HepG2 (cell line): ENCODE measurements around the gene SLC44A4. TPM values are rescaled to one million over a fixed set of nuclear protein-coding genes. Genes with fewer than 3 reads are reported as not detected.
"Not testable (repeated sequence)": the region's sequence is repeated elsewhere in the genome, so short reads cannot be mapped to it uniquely, and the experiment has no call there.

Experiments used
- ATAC-seq: fragments of 200-7000 bp; cut with Tn5 transposase; 3 replicates; pipeline ENCODE4 v1.9.1; 2020; ENCODE audit warnings: mild to moderate bottlenecking, moderate library complexity
- BruUV-seq: library from RNA; stranded (reverse); fragments of 400-500 nt; replicated peaks from 2 replicates; lab custom pipeline; 2021; lab: Mats Ljungman, UMichigan
- CTCF ChIA-PET: fragments of 300-600 bp; formaldehyde crosslinking; extraction: SDS; loops from one replicate; lab custom pipeline; 2021; ENCODE audit warnings: low total read pairs, inconsistent platforms, low intra/inter-chr PET ratio; lab: Yijun Ruan, JAX
- POLR2A ChIA-PET: fragments of 350-600 bp; sonication (Branson Sonifier 250); formaldehyde crosslinking; loops from one replicate; lab custom pipeline; 2020; ENCODE audit warnings: antibody characterized with exemption, inconsistent platforms; lab: Yijun Ruan, JAX
- DNase-seq: peaks from one replicate; pipeline ENCODE4 v3.0.0-alpha.2; 2015; ENCODE audit warnings: low spot score
- FAIRE-seq: peaks from 3 replicates; lab custom pipeline; 2011; peaks lifted over from hg19 to GRCh38; lab: Jason Lieb, UNC
- H2AFZ ChIP-seq: one replicate; pipeline ENCODE4 v1.6.1; 2011; ENCODE audit warnings: low read length, inconsistent platforms
- H3K27ac ChIP-seq: fragments of 300-600 bp; 3 replicates; pipeline ENCODE4 v1.8.0; 2011; ENCODE audit warnings: mixed run types, mild to moderate bottlenecking, mixed read lengths, low read length, inconsistent platforms; ENCODE audit not compliant: insufficient read depth; ENCODE audit errors: extremely low read length
- H3K27me3 ChIP-seq, 2 experiments: fragments of 200-600 bp in 1 of 2; 2 replicates in 1 of 2; 3 replicates in 1 of 2; pipeline versions ENCODE4 v1.6.0 to v1.8.0; 2011; ENCODE audit warnings: low read length in 2 of 2, mild to moderate bottlenecking in 2 of 2, moderate library complexity in 2 of 2, inconsistent platforms in 1 of 2; ENCODE audit not compliant: insufficient read depth in 2 of 2, control insufficient read depth in 1 of 2
- H3K36me3 ChIP-seq, 2 experiments: fragments of 200-600 bp in 1 of 2; replicated peaks in 1 of 2; 2 replicates in 1 of 2; 3 replicates in 1 of 2; pipeline versions ENCODE4 v1.5.1 to v1.8.0; 2011; ENCODE audit warnings: low read length in 2 of 2, inconsistent platforms in 1 of 2; ENCODE audit not compliant: insufficient read depth in 2 of 2, control insufficient read depth in 1 of 2
- H3K4me1 ChIP-seq: 2 replicates; pipeline ENCODE4 v1.5.1; 2012; ENCODE audit warnings: low read length, inconsistent platforms; ENCODE audit not compliant: insufficient read depth
- H3K4me2 ChIP-seq: 2 replicates; pipeline ENCODE4 v1.6.0; 2011; ENCODE audit warnings: low read depth, low read length, inconsistent platforms
- H3K4me3 ChIP-seq, 3 experiments: fragments of 200-600 bp in 1 of 3; sonication (generic), shearing (Covaris generic) in 1 of 3; replicated peaks in 1 of 3; 2 replicates each; pipeline ENCODE4 v1.5.1; 2011 to 2016; ENCODE audit warnings: low read length in 3 of 3, inconsistent platforms in 2 of 3, low read depth in 2 of 3, mild to moderate bottlenecking in 2 of 3, control low read depth in 1 of 3, mixed read lengths in 1 of 3; ENCODE audit not compliant: insufficient read depth in 1 of 3
- H3K79me2 ChIP-seq: one replicate; pipeline ENCODE4 v1.6.1; 2011; ENCODE audit warnings: low read length, inconsistent platforms; ENCODE audit not compliant: insufficient read depth
- H3K9ac ChIP-seq: 2 replicates; pipeline ENCODE4 v1.6.0; 2011; ENCODE audit warnings: mild to moderate bottlenecking, low read depth, low read length, inconsistent platforms; ENCODE audit not compliant: insufficient read depth
- H3K9me3 ChIP-seq: 2 replicates; pipeline ENCODE4 v1.5.1; 2012; ENCODE audit warnings: mild to moderate bottlenecking, low read length
- H4K20me1 ChIP-seq: 2 replicates; pipeline ENCODE4 v1.6.0; 2011; ENCODE audit warnings: inconsistent platforms, mild to moderate bottlenecking, low read length, moderate library complexity; ENCODE audit not compliant: insufficient read depth
- CREM ChIP-seq, 2 experiments: sonication (generic) in 1 of 2; formaldehyde crosslinking in 1 of 2; IDR thresholded peaks; 2 replicates each; pipeline versions ENCODE4 v1.4.0 to v1.6.1; 2016 to 2020; ENCODE audit warnings: antibody characterized with exemption in 1 of 2, mild to moderate bottlenecking in 1 of 2, missing genetic modification reagents in 1 of 2
- KLF12 ChIP-seq: sonication (generic); formaldehyde crosslinking; IDR thresholded peaks from 2 replicates; pipeline ENCODE4 v1.4.0; 2020; ENCODE audit warnings: missing genetic modification reagents, borderline replicate concordance
- RBM22 ChIP-seq: fragments of 200-400 bp; formaldehyde crosslinking; optimal IDR thresholded peaks from 2 replicates; pipeline ENCODE3; 2017; ENCODE audit warnings: mild to moderate bottlenecking, low read length, moderate library complexity
- TBP ChIP-seq: sonication (generic); formaldehyde crosslinking; IDR thresholded peaks from 2 replicates; pipeline ENCODE4 v1.5.0; 2020; ENCODE audit warnings: missing genetic modification reagents
- ZNF354B ChIP-seq: sonication (generic); formaldehyde crosslinking; IDR thresholded peaks from 2 replicates; pipeline ENCODE4 v1.8.0; 2022; ENCODE audit warnings: mild to moderate bottlenecking, missing genetic modification reagents
- WGBS: methylation state at CpG from one replicate; pipeline ENCODE4 v1.1.6; 2017; ENCODE audit warnings: low lambda C conversion rate; 5-methylcytosine and 5-hydroxymethylcytosine counted together
- in situ Hi-C: cut with HindIII; loops from 2 replicates; pipeline ENCODE4 v1.10.0; 2017; ENCODE audit warnings: low pct_unique_long_range_greater_than_20kb; ENCODE audit not compliant: extremely low pct_ligation_motif_present
- intact Hi-C: fragments of 100-400 bp; cut with micrococcal nuclease; formaldehyde crosslinking; loops from one replicate; pipeline ENCODE4 v1.10.0; 2022; ENCODE audit not compliant: unreplicated experiment
- polyA plus RNA-seq, 8 experiments: library from polyadenylated mRNA; depleted of rRNA in 3 of 8; stranded (reverse) in 7 of 8; unstranded in 1 of 8; fragments of >200 nt; fragmentation: Illumina TruSeq in 4 of 8; extraction: Trizol in 4 of 8; gene quantifications; 2 replicates each; pipeline versions ENCODE4 v1.2.1 to v1.2.3, GENCODE V29; 2011 to 2016; ENCODE audit warnings: low read depth in 4 of 8, missing spikeins in 1 of 8, mixed read lengths in 1 of 8; ENCODE audit not compliant: insufficient read depth in 1 of 8
- total RNA-seq, 5 experiments: library from RNA; depleted of rRNA; stranded (reverse); fragments of >200 nt; fragmentation: Illumina TruSeq; extraction: Trizol; gene quantifications; 2 replicates each; pipeline ENCODE4 v1.2.3, GENCODE V29; 2016; ENCODE audit warnings: low read depth in 1 of 5
- TF ChIP-seq, protein P1 (sequence below): sonication (generic); formaldehyde crosslinking; IDR thresholded peaks from 2 replicates; pipeline ENCODE4 v1.5.0; 2020; ENCODE audit warnings: mild to moderate bottlenecking, missing genetic modification reagents, borderline replicate concordance
- TF ChIP-seq, protein P2 (sequence below): sonication (generic); formaldehyde crosslinking; IDR thresholded peaks from 2 replicates; pipeline ENCODE4 v1.4.0; 2020; ENCODE audit warnings: missing genetic modification reagents

Gene SLC44A4
- total and polyA plus RNA-seq, 2 of the 13 experiments (the other 11 are each of a cell fraction or from before 2014, with no cell fraction given) = 3.5 to 5.9 TPM

- TF ChIP-seq, protein P1, sequence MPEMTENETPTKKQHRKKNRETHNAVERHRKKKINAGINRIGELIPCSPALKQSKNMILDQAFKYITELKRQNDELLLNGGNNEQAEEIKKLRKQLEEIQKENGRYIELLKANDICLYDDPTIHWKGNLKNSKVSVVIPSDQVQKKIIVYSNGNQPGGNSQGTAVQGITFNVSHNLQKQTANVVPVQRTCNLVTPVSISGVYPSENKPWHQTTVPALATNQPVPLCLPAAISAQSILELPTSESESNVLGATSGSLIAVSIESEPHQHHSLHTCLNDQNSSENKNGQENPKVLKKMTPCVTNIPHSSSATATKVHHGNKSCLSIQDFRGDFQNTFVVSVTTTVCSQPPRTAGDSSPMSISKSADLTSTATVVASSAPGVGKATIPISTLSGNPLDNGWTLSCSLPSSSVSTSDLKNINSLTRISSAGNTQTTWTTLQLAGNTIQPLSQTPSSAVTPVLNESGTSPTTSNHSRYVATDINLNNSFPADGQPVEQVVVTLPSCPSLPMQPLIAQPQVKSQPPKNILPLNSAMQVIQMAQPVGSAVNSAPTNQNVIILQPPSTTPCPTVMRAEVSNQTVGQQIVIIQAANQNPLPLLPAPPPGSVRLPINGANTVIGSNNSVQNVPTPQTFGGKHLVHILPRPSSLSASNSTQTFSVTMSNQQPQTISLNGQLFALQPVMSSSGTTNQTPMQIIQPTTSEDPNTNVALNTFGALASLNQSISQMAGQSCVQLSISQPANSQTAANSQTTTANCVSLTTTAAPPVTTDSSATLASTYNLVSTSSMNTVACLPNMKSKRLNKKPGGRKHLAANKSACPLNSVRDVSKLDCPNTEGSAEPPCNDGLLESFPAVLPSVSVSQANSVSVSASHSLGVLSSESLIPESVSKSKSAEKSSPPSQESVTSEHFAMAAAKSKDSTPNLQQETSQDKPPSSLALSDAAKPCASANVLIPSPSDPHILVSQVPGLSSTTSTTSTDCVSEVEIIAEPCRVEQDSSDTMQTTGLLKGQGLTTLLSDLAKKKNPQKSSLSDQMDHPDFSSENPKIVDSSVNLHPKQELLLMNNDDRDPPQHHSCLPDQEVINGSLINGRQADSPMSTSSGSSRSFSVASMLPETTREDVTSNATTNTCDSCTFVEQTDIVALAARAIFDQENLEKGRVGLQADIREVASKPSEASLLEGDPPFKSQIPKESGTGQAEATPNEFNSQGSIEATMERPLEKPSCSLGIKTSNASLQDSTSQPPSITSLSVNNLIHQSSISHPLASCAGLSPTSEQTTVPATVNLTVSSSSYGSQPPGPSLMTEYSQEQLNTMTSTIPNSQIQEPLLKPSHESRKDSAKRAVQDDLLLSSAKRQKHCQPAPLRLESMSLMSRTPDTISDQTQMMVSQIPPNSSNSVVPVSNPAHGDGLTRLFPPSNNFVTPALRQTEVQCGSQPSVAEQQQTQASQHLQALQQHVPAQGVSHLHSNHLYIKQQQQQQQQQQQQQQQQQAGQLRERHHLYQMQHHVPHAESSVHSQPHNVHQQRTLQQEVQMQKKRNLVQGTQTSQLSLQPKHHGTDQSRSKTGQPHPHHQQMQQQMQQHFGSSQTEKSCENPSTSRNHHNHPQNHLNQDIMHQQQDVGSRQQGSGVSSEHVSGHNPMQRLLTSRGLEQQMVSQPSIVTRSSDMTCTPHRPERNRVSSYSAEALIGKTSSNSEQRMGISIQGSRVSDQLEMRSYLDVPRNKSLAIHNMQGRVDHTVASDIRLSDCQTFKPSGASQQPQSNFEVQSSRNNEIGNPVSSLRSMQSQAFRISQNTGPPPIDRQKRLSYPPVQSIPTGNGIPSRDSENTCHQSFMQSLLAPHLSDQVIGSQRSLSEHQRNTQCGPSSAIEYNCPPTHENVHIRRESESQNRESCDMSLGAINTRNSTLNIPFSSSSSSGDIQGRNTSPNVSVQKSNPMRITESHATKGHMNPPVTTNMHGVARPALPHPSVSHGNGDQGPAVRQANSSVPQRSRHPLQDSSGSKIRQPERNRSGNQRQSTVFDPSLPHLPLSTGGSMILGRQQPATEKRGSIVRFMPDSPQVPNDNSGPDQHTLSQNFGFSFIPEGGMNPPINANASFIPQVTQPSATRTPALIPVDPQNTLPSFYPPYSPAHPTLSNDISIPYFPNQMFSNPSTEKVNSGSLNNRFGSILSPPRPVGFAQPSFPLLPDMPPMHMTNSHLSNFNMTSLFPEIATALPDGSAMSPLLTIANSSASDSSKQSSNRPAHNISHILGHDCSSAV (CRISPR knock-in tag) = no peak
- TF ChIP-seq ZNF354B (no peak), TBP (no peak), CREM (IDR thresholded peaks at IDR 0.05) (no peak), CREM (CRISPR knock-in tag; IDR thresholded peaks at IDR 0.05) (no peak), KLF12 (CRISPR knock-in tag) (no peak), RBM22 (no peak)
- TF ChIP-seq, protein P2, sequence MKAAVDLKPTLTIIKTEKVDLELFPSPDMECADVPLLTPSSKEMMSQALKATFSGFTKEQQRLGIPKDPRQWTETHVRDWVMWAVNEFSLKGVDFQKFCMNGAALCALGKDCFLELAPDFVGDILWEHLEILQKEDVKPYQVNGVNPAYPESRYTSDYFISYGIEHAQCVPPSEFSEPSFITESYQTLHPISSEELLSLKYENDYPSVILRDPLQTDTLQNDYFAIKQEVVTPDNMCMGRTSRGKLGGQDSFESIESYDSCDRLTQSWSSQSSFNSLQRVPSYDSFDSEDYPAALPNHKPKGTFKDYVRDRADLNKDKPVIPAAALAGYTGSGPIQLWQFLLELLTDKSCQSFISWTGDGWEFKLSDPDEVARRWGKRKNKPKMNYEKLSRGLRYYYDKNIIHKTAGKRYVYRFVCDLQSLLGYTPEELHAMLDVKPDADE (CRISPR knock-in tag) = no peak
Measured at GRCh38 chr6:31825553-31825952, 53.2 kb downstream of the SLC44A4 start (continued).

GRCh38 chr6:31823592-31824196, 55.1 kb downstream of the SLC44A4 start:
- intact Hi-C loops = loop anchor here (2.0 kb wide), 1 partner anchor 143 kb away; the partner anchor contains the start of gene LY6G5C
- H3K4me1 ChIP-seq = peaks cover 58% of the 10 kb centered on the region

More at GRCh38 chr6:31823592-31824196, 55.1 kb downstream of the SLC44A4 start:
- H3K4me3 ChIP-seq, ATAC-seq, H3K27me3 ChIP-seq, in situ Hi-C loops, H2AFZ ChIP-seq, H3K9ac ChIP-seq, H3K9me3 ChIP-seq, DNase-seq, H3K36me3 ChIP-seq, H4K20me1 ChIP-seq, H3K4me2 ChIP-seq, CTCF ChIA-PET, FAIRE-seq, BruUV-seq: not testable (repeated sequence)
- H3K79me2 ChIP-seq = peaks cover 15% of the 10 kb centered on the region
- peak overlapping the region; percentile 12 for H3K27ac ChIP-seq
- WGBS = 96% methylated on average over 9 of the region's 9 CpGs
- POLR2A ChIA-PET = interaction anchor here (0.9 to 6.9 kb wide), 7 partner anchors 8 to 129 kb away, joined by 3 to 66 read pairs (median 14); partner anchors contain the start of genes CLIC1, LSM2, MSH5 and VARS1
